ENCODE results near the gene OLIG1.

The OLIG1 gene

GRCh38 chr21:33031152-33031911, 38.6 kb upstream of the OLIG1 start:
- no peak for DNase-seq (ENCODE audit: low spot score)

DNA sequence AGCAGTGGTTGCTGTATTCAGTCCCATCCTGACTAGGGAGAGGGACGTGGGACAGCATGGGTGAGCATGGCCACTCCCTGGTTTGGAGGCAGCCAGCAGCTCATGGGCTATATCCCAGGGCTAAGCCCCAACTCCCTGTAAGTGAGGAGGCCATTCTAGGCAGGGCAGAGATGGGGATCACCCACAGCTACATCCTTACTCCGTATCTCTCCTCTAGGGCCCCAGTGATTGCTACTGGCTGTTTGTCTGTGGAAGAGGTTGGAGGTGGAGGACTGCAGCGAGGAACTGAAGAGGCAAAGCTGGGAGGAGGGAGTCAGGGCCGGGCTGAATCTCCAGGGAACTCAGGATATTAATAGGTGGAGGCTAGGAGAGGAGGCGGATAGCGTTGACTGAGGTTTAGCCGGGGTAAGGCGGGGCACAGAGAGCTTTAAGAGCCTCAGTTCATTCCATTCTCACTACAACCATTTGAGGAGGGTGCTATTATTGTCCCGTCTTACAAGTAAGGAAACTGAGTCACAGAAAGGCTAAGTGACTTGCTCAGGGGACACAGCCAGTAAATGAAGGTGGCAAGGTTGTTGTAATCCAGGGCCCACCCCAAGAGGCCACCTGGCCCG, 37.4 kb upstream of the OLIG1 start:
- DNase-seq (ENCODE audit: low spot score) = no peak

DNA sequence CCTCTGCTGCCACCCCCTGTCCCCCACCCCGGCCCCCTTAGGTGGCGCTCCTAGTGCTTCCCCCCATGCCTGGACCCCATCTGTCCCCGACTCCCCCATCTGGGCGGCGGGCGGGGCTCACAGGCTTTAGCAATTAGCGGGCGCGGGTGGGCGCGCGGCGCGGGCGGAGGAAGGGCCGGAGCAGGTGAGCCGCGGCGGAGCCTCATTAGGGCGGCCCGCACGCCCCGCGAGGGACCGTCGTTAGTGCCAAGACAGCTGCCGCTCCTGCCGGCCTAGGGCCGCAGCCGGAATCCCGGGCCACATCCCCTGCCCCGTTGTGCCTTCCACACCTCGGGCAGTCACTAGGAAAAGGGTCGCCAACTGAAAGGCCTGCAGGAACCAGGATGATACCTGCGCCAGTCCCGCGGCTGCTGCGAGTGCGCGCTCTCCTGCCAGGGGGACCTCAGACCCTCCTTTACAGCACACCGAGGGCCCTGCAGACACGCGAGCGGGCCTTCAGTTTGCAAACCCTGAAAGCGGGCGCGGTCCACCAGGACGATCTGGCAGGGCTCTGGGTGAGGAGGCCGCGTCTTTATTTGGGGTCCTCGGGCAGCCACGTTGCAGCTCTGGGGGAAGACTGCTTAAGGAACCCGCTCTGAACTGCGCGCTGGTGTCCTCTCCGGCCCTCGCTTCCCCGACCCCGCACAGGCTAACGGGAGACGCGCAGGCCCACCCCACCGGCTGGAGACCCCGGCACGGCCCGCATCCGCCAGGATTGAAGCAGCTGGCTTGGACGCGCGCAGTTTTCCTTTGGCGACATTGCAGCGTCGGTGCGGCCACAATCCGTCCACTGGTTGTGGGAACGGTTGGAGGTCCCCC, 36.6 kb upstream of the OLIG1 start:
- no peak for DNase-seq (ENCODE audit: low spot score)

GRCh38 chr21:33033961-33034413, 36.0 kb upstream of the OLIG1 start:
- no peak for DNase-seq (ENCODE audit: low spot score)

DNA sequence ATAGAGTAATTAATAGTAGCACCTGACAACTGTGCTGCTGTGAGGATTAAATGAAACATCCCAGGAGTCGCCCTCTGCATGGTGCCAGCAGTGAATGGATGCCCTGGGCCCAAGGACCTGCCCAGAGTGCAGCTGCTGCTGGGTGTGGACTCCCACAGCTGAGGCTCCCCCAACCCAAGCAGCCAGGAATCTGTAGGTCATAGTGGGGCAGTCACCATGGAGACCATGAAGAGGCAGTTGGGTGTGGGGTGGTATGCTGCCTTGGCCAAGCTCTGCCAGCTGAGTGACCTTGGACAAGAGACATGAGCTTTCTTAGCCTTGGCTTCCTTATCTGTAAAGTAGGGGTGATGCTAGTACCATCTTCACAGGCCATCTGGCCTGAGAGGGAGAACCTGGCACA, 34.8 kb upstream of the OLIG1 start:
- DNase-seq (ENCODE audit: low spot score) = no peak

DNA sequence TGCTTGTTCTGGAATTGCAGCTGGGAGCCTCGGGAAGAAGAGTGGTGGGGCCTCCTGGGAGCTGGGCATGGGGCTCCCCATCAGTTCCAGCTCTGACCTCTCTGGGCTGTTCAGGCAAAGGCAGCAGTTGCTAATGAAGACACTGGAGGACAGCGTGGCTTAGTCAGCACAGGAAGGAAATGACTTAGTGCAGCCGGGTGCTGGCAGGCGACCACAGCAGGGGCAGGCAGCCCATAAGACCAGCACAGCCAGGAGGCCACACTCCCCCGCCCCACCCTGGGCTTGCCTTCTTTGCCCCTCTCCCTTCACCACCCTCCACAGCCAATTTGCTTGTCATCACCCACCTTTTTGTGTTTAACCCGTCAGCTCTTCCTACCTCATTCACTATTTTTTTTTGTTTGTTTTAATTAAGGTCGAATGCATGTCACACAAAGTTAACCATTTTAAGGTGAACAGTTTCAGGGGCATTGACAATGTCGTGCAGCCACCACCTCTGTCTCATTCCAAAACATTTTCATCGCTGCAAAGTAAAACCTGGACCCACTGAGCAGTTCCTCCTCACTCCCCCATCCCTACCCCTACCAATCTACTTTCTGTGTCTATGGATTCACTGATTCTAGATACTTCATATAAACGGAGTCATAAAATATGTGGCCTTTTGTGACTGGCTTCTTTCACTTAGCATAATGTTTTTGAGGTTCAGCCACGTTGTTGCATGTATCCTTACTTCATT, 33.3 kb upstream of the OLIG1 start:
- DNase-seq (ENCODE audit: low spot score) = peak; percentile 22

- DNase-seq (ENCODE audit: low spot score) = no peak
Measured at GRCh38 chr21:33037501-33037900, 32.4 kb upstream of the OLIG1 start.

DNA sequence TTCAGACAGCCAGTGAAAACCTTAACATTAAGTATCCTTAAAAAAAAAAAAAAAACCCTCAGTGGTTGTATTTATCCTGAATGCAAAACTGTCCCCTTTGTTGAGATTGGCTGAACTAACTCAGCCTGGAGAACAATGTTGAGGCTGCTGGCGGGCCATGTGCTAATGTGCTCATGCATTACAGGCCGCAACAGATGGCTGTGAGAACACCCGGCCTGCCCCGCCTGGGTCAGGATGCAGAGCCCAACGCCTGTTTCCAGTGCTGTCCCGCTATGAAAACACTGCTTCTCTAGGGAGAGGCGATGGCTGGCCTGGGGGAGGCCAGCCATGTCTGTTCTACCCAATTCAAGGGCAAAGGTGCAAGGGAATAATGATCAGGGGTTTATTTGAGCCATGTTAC, 30.4 kb upstream of the OLIG1 start:
- DNase-seq (ENCODE audit: low spot score) = no peak

DNA sequence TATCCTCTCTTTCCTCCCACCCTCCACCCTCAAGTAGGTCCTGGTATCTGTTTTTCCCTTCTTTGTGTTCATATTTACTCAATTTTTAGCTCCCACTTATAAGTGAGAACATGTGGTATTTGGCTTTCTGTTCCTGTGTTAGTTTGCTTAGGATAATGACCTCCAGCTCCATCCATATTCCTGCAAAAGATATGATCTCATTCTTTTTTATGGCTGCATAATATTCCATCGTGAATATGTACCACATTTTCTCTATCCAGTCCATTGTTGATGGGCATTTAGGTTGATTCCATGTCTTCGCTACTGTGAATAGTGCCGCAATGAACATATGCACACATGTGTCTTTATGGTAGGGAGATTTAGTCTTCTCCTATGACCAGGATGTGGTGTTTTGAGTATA, 29.7 kb upstream of the OLIG1 start:
- no peak for DNase-seq (ENCODE audit: low spot score)

GRCh38 chr21:33041981-33042380, 28.0 kb upstream of the OLIG1 start:
- no peak for DNase-seq (ENCODE audit: low spot score)

- DNase-seq (ENCODE audit: low spot score) = peak; percentile 63
Measured at GRCh38 chr21:33042812-33043211, 27.1 kb upstream of the OLIG1 start.

- DNase-seq (ENCODE audit: low spot score) = no peak
Measured at GRCh38 chr21:33046455-33046854, 23.5 kb upstream of the OLIG1 start.

DNA sequence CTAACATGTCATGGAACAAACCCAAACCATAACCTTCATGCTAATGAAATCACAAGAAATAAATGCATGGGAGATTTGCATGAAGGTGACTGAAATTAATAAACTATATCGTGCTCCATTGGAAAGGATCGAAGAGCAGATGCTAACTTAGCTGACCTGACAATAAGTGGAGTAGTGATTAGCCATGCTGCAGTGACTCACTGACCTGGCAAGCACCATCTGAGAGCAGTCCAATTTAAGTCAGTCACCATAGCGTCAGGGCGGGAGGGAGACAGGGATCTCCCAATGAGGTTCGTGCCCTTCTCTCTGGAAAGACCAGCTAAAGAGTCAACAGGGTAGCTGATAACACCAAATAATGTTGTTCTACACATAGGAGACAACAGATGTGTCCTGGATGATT, 22.7 kb upstream of the OLIG1 start:
- no peak for DNase-seq (ENCODE audit: low spot score)

DNA sequence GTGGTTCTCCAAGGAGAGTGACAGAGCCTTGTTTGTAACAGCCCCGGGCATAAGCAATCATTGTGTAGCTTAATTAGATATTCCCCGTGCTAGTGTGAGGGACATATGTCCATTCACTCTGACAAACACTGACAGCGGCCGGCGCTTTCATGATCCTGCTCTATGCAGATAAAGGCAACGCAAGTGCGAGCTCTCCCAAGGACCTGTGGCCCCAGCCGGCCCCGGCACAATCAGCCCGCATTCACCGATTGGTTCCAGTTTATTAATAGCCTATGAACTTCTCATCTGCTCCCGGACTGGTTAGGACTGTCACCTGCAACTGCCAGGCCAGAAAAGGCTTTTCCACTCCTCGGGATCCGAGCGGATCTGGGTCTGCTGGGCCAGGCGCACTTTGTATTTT, 18.0 kb upstream of the OLIG1 start:
- no peak for DNase-seq (ENCODE audit: low spot score)

GRCh38 chr21:33053951-33054350, 16.0 kb upstream of the OLIG1 start:
- DNase-seq (ENCODE audit: low spot score) = no peak

DNA sequence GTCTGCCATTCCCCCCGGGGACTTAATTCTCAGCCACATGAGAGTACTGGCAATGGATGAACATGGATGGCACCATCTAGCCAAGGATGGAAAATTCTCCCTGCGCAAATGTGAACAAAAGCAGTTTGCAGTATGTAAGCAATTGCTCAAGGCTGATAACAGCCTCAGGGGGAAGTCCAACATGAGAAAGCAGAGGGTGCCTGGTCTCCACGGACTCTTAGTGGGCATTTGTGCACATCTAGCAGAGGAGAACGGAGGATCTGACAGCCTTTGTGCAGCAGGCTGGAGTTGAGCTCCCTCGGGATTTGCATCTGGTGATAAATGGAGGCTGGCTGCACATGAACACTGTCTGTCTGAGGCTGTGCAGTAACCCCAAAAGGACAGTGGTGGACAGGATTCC, 13.9 kb upstream of the OLIG1 start:
- no peak for DNase-seq (ENCODE audit: low spot score)

GRCh38 chr21:33057385-33057940, 12.5 kb upstream of the OLIG1 start:
- DNase-seq (ENCODE audit: low spot score) = no peak

DNA sequence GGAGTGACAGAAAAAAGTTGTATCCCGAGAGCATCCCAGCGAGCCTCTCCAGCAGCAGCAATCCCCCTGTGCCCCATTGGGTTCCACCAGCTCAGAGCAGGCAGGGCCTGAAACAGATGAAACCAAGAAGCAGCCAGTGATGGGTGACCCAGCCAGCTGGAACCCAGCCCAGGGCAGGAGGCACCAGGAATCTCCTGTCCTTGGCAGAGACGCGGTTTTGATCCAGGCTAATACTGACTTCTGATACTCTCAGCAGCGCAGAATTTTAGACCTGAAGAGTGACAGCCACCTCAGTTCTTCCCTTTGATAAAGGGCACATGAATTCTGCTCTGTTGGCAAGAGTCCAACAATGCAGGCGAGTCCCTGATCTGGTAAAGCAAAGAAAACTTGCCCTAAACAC, 11.4 kb upstream of the OLIG1 start:
- no peak for DNase-seq (ENCODE audit: low spot score)

GRCh38 chr21:33058957-33059356, 11.0 kb upstream of the OLIG1 start:
- DNase-seq (ENCODE audit: low spot score) = no peak

DNA sequence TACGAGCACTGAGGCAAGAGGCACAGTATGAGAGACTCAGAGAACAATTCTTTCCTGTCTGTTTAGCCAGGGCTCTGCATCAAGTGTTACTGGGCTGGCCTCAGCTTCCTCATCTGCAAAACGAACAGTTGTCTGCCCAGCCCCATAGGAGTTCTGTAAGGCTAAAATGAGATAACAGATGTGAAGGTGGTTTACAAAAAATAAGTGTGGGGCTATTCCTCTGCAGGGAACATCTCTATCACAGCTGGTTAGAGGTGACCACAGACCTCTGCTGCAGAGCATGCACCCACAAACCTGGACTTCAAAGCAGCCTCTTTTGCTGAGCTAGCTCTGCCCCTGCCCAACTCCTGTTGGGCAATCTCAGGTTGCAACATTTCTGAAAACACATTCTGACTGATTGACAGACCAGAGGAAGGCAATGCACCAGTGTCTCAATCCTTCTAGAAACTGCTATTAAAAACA, 10.5 kb upstream of the OLIG1 start:
- DNase-seq (ENCODE audit: low spot score) = peak; percentile 54

GRCh38 chr21:33061233-33061632, 8.7 kb upstream of the OLIG1 start:
- no peak for DNase-seq (ENCODE audit: low spot score)

DNA sequence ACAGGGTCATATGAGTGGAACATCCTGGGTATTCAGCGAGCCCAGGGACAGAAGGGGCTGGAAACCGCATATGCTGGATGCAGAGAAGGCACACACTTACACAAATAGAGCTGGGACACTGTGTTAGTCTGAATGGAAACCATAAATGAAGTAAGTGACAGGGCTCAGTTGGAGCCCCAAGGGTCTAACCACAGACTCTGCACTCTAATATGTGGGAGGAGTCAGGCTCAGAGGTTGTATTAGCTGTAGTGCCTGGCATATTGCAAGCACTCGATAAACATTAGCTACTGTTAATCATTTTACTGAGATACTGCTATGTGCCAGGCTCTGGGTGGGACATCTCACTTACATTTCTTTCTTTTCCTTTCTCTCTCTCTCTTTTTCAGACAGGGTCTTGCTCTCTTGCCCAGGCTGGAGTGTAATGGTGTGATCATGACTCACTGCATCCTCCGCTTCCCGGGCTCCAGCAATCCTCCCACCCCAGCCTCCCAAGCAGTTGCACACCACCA, 6.5 kb upstream of the OLIG1 start:
- no peak for DNase-seq (ENCODE audit: low spot score)
